Activated naive CD4-positive, alpha-beta T cell treated with anti-CD3 and anti-CD28 coated beads, Interleukin-2, amount 50 U/mL, for 72 hours (primary cell): ENCODE data around the gene THSD4. TPM values are rescaled to one million over a fixed set of nuclear protein-coding genes. Genes with fewer than 3 reads are reported as not detected.

Experiments used
- ATAC-seq, 2 donors: fragments of 150-1000 bp; cut with Tn5 transposase; 2 replicates each; pipeline ENCODE4 v1.10.0; 2021; ENCODE audit warnings: mild to moderate bottlenecking in 2 of 2, moderate library complexity in 2 of 2
- DNase-seq, 2 donors: peaks; one replicate each; pipeline ENCODE4 v3.0.0; 2021 to 2022; ENCODE audit warnings: low spot score in 2 of 2
- H3K27ac Mint-ChIP-seq, 2 donors: one replicate each; pipeline ENCODE4 v1.8.0; 2022; ENCODE audit warnings: mild to moderate bottlenecking in 2 of 2, mixed read lengths in 2 of 2
- H3K36me3 Mint-ChIP-seq, 2 donors: one replicate each; pipeline ENCODE4 v1.8.0; 2022; ENCODE audit warnings: mixed read lengths in 2 of 2
- H3K9me3 Mint-ChIP-seq, 2 donors: one replicate each; pipeline ENCODE4 v1.8.0; 2022; ENCODE audit warnings: mixed read lengths in 2 of 2
- total RNA-seq, 2 donors: library from RNA; stranded (reverse); gene quantifications; one replicate each; pipeline ENCODE4 v1.2.3, GENCODE V29; 2022

THSD4 gene
- total RNA-seq, 2 donors from 2014 or later: not detected

DNA sequence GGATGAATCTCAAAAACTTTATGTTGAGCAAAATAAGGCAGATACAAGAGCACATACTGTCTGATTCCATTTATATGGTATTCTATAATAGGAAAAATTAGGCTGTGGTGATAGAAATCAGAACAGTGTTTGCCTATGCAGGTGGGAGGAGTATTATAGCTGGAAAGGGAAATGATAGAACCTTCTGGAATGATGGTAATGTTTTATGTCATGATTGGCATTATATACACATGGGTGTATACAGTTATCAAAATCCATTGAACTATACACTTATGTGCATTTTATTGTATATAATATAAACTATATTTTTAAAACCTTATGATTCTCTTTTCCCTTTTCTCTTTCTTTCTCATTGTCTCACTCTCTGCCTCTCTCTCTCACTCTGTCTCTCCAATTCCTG, 156.1 kb downstream of the THSD4 start:
- H3K9me3 Mint-ChIP-seq: peaks cover 15% of the 10 kb centered on the region in 2 donors
- ATAC-seq (no peak), DNase-seq (no peak)
- H3K27ac Mint-ChIP-seq: no peak overlapping the region
- H3K36me3 Mint-ChIP-seq: peaks cover 3 to 7% of the 10 kb centered on the region in 2 donors

DNA sequence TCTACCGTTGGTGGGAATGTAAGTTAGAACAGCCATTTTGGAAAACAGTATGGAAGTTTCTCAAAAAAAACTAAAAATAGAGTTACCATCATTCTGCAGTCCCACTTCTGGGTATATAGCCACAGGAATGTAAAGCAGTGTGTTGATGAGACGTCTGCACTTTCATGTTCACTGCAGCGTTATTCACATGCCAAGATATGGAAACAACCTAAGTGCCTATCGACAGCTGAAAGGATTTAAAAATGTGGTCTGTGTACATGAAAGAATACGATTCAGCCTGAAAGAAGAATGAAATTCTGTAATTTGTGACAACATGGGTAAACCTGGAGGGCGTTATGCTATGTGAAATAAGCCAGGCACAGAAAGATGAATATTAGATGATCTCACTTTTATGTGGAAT, 157.7 kb downstream of the THSD4 start:
- no peak for DNase-seq
- Mint-ChIP-seq H3K36me3 (peaks cover 0 to 5% of the 10 kb centered on the region in 2 donors), H3K9me3 (peaks cover 14% of the 10 kb centered on the region in 2 donors), H3K27ac (no peak overlapping the region)
- ATAC-seq: no peak

DNA sequence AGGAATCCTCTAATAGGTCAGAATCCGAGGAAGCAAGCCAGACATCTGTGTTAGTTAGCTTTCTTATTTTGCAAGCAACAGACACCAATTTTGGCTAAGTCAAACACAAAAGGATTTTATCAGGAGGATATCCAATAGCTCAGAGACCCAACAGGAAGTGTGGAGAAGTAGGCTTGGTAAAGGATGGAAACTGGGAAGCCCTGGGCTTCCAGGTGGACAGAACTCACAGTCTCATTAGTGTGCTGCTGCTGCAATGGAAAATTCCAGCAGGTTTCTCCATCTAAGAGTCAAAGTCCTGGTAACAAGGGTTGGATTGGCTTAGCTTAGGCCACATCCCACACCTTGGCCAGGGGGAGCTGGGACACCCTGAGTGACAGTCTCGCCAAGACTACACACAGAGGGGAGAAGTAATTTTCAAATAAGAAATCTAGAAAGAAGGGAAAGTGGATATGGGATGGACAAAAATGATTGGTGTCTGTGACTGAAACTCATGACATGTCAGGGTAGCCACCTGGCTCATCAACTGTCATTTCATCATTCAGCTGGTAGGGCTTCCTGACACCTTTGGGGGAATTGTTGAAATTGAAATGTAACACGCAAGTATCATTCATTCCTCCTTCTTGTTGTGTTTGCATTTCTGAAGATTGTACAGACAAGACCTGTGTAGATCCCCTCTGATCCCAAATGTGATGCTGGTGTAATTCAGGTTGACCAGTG, 158.6 kb downstream of the THSD4 start:
- ATAC-seq: no peak
- peaks cover 9% of the 10 kb centered on the region in 2 donors for H3K9me3 Mint-ChIP-seq
- no peak for DNase-seq
- H3K27ac Mint-ChIP-seq: no peak overlapping the region
- H3K36me3 Mint-ChIP-seq: no peaks in the 10 kb centered on the region

DNA sequence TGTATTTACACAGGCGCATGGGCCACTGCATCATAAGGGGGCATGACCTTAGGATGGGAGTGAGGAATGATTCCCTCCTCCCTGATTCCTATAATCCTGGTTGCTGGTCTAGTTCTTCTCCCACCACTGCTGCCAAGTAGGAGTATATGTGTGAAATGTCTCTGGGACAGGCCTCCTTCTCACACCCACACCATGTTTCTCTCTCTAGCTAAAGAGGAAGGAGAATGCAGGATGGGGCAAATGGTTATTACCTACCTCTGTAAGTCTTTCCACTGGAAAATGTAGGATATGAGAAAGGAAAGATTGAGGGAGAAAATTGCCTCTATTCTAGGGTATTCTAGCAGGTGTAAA, 159.2 kb downstream of the THSD4 start:
- DNase-seq: no peak
- Mint-ChIP-seq H3K27ac (no peak overlapping the region), H3K36me3 (no peaks in the 10 kb centered on the region)

DNA sequence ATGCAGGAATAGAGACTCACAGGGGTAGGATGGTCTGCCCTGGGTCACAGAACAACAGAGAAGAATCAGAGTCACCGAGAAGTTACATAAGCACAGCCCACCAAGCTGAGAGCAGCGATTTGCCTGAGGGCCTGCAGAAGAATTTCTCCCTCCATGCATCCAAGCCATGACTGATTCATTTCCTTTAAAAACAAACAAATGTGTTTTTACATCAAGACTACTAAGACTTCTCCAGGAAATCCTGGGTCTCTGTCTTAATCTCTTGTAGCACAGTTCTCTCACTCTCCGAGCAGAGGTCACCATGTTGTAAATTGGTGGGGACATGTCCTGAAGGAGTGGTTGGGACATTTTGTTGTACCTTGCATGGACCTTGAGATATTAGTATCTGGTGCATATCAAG, 159.8 kb downstream of the THSD4 start:
- no peak for ATAC-seq
- Mint-ChIP-seq H3K36me3 (no peaks in the 10 kb centered on the region), H3K27ac (no peak overlapping the region), H3K9me3 (peaks cover 4% of the 10 kb centered on the region in 2 donors)
- no peak for DNase-seq

More for the DNA sequence above, 159.2 kb downstream of the THSD4 start:
- peaks cover 9% of the 10 kb centered on the region in 2 donors for H3K9me3 Mint-ChIP-seq
- ATAC-seq: no peak

DNA sequence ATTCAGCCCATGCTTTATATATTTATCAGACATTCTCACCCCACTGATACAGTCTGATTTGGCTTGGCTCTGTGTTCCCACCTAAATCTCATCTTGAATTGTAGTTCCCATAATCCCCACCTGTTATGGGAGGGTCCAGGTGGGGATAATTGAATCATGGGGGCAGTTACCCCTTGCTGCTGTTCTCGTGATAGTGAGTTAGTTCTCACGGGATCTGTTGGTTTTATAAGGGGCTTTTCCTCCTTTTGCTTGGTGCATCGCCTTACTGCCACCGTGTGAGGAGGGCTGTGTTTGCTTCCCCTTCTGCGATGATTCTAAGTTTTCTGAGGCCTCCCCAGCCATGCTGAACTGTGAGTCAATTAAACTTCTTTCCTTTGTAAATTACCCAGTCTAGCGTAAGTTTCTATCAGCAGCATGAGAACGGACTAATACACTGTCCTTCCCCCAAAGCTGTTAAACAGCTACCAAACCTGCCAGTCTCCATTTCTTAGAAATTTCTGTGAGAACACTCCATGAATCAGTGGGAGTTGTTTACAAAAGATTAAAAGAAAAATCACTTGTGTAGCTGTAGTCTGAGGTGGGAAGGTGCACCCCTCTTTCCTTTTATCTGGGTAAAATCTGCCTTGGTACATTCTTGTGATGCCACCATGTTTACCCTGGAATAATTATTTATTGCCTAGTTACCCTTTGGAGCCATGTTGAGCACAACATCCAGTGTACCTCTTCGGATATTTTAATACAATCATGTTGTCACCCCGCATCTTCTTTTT, 160.5 kb downstream of the THSD4 start:
- H3K36me3 Mint-ChIP-seq: no peaks in the 10 kb centered on the region
- H3K27ac Mint-ChIP-seq: no peak overlapping the region
- peaks cover 0 to 4% of the 10 kb centered on the region in 2 donors for H3K9me3 Mint-ChIP-seq

DNA sequence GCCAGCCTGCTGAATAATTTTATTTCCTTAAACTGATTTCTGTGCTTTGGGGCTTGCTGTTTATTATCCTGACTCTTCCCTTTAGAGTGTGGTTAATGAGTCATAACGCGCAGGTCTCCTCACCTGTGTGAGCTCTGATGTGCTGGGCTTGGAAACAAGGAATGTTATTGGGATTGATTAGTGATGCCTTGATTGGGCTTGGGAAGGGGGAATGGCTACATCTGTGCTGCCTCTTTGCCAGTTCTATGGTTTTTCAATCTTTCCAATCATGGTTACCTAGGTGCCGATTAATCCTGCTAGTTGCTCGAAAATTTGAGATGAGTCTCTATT, 161.0 kb downstream of the THSD4 start:
- H3K9me3 Mint-ChIP-seq: peaks cover 0 to 4% of the 10 kb centered on the region in 2 donors
- DNase-seq (no peak), ATAC-seq (no peak)
- no peak overlapping the region for H3K27ac Mint-ChIP-seq
- no peaks in the 10 kb centered on the region for H3K36me3 Mint-ChIP-seq

More for the DNA sequence above, 160.5 kb downstream of the THSD4 start:
- DNase-seq (no peak), ATAC-seq (no peak)

DNA sequence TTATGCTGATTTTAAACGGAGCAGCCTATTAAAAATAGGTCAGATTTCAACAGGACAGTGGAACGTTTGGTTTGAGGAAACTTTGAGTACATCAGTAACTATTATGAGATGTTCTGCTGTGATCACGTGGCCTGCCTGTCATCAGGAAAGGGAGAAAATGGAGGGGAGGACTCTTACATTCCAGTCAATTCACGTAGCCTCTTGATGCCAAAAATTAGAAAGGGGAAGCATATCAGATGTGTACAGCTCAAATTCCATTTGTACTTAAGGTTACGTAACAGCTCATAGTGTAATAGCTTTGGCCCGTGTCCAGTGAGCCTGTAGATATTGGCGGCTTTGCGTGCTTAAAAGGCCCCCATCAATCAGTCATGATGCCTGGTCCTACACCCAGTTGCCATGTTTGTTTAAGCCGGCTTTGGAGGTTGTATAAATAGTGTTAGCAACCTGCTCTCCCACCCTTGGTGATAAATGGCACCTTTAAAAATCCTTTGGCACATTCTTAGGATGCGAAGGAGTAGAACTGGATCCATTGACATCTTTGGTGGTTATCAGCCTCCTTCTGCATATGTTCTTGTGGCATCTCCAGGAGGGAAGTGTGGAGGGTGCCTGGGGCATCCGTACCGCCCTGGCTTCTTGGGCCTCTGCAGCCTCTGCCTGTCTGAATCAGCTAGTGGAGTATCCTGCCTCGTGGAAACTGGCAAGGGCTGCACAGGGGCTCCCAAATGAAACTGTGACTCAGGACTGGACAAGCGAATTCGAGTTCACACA, 163.9 kb downstream of the THSD4 start:
- no peak for ATAC-seq
- DNase-seq: no peak

DNA sequence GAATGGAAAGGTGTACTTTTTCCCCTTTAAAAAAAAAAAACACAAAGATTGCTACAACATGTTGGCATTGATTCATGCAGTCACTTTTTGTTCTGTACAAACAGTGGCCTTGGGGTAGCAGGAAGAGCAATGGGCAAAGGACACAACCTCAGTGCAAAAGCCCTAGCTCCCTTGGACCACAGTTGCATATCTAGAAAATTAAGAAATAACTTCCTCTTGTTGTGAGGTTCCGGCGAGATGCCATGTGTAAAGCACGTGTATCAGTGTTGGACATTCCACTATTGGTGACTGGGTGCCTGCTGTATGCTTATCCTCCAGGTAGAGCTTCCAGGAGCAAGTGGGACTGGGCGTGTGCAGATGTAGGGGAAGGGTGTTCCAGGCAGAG, 164.5 kb downstream of the THSD4 start:
- DNase-seq (no peak), ATAC-seq (no peak)
- Mint-ChIP-seq H3K36me3 (no peaks in the 10 kb centered on the region), H3K9me3 (no peaks in the 10 kb centered on the region), H3K27ac (no peak overlapping the region)

More for the DNA sequence above, 163.9 kb downstream of the THSD4 start:
- Mint-ChIP-seq H3K36me3 (no peaks in the 10 kb centered on the region), H3K9me3 (no peaks in the 10 kb centered on the region), H3K27ac (no peak overlapping the region)

DNA sequence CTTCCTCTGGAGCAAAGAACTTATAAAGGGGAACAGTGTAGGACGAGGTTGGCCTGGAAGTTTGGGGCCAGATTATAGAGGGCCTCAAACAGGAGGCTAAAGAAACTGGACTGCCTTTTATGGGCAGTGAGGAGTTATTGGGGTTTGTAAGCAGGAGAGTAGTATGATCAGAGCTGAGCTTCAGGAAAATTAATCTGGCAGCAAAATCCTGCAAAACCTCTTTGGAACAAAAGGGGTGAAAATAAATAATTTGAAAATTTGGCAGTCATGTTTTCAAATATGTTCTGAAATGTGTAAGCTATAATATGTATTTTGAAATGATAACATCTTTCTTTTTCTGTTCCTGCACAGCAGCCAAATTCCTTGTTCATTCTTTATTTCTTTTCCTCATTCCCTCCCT, 164.9 kb downstream of the THSD4 start:
- Mint-ChIP-seq H3K27ac (no peak overlapping the region), H3K36me3 (no peaks in the 10 kb centered on the region), H3K9me3 (no peaks in the 10 kb centered on the region)
- DNase-seq (no peak), ATAC-seq (no peak)

DNA sequence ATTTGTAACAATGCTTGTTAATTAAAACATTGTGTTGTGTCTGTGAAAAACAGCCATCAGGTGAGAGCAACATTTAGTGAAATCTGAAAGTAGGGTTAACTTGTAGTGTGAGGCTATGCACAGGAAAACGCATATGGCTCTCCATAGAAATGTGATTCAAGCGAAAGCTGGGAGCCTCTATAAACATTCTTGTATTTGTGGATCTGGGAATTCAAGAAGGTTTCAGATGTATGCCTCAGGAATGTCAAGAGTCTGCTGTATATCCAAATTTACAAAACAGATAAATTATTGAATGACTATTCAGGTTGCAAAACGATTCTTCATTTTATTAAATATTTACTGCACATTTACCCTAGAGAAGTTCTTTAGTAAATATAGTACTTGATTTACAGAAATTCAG, 166.0 kb downstream of the THSD4 start:
- no peak for DNase-seq
- no peaks in the 10 kb centered on the region for H3K36me3 Mint-ChIP-seq
- ATAC-seq: no peak
- no peaks in the 10 kb centered on the region for H3K9me3 Mint-ChIP-seq
- H3K27ac Mint-ChIP-seq: no peak overlapping the region

DNA sequence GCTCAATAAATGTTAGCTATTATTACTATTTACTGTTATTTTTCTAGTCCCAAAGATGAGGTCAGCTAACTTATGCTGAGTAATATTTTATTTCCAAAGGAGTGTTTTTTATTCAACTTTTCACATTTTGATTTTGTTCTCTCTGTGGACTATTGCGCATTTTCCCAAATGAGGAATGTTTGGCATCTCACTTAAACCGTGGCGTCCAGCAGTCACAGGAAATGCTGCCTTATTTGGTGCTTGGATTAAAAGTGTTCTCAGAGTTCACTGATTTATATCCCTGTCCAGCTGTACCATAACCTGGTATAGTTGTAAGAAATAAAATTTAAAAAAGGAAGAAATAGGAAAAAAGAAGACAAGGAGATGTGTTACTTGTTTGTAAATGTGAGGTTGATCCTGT, 166.8 kb downstream of the THSD4 start:
- DNase-seq (no peak), ATAC-seq (no peak)
- H3K9me3 Mint-ChIP-seq: no peaks in the 10 kb centered on the region
- H3K27ac Mint-ChIP-seq: no peak overlapping the region
- no peaks in the 10 kb centered on the region for H3K36me3 Mint-ChIP-seq

DNA sequence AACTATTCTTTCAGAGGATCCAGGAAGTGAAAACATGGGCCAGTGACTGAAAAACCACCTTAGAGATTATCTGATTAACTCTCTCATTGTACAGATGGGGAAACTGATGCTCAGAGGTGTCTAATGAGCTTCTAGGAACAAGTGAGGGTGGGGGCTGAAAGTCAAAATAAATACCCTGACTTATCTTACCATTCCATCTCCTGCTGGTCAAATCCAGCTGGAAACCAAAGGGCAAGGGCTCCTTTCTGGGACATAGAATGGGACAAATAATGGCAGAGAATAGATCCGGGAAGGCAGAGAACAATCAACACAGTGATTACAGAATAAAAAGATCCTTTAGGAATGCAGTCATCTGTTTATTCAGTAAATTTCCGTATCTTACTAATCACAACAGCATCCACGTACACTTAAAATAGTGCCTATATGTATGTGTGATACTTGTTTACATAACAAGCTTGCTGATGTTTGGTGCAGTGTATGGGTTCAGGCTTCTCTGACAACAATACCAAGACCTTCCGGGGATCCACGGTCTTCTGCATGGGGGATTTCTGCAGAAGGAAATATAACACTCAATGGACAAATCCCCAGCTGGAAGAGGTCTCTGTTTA, 173.2 kb downstream of the THSD4 start:
- Mint-ChIP-seq H3K9me3 (peaks cover 0 to 4% of the 10 kb centered on the region in 2 donors), H3K27ac (no peak overlapping the region), H3K36me3 (peaks cover 0 to 5% of the 10 kb centered on the region in 2 donors)
- ATAC-seq: no peak
- DNase-seq: no peak

DNA sequence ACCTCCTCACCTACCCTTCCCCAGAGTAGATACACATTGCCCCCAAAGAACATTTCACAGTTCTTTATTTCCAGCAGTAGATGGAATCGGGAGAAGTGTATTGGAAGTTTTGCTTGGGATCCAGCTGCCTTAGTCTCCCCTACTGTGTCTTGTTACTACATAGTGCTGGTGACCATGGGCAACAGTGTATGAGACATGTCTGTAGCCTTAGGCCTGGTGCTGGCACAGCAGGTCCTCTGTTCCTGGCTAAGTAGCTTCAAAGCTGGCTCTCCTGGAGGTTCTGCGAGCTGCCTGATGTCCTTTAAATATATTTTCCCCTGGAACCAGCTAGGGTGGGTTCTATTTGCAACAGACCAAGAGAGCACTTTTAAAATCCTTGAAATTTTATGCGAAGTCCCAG, 174.7 kb downstream of the THSD4 start:
- ATAC-seq: no peak
- Mint-ChIP-seq H3K9me3 (peaks cover 0 to 7% of the 10 kb centered on the region in 2 donors), H3K36me3 (peaks cover 5 to 9% of the 10 kb centered on the region in 2 donors), H3K27ac (no peak overlapping the region)
- no peak for DNase-seq

DNA sequence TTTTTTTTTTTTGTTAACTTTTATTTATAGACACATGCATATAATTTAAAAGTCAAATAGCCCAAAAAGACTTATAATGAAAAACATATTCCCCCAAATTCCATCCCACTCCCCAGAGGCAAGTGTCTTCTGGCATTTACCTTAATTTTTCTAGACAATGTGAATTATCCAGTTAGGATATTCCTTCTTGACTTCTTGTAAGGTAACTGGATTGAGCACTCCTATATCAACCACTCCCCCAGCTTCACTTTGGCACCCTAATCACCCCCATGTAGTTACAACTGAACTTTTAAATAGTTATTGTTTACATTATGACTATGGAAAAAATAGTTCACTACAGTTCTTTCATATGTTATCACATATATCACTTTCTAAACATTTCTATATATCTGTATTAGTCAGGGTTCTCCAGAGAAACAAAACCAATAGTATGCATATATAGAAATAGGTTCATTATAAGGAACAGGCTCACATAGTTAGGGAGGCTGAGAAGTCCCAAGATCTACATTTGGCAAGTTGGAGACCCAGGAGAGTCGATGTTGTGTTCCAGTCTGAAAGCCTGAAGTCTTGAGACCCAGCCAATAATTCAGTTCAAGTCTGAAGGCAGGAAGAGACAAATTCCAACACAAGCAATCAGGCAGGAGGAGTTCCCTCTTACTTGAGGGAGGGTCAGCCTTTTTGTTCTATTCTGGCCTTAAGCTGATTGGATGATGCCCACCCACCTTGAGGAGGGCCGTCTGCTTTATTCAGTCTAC, 175.8 kb downstream of the THSD4 start:
- DNase-seq: no peak
- H3K27ac Mint-ChIP-seq: no peak overlapping the region

DNA sequence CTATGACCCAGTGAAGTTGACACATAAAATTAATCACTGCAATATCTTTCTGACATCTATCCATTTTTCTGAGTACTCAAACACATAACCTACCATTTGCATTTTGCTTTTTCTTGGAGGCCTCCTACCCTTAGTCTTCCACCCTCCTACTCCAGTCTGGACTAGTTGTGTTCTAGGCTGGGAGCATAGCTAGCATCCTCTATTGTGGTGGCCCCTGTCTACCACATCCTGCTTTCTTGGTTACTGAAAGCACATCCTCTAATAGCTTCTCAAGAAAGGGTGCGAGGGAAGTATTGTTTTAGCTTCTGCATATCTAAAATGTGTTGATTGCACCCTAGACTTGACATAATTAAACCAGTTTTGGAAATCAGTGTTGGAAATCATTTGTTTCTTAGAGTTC, 176.5 kb downstream of the THSD4 start:
- ATAC-seq (peak in 1 of 2 donors; percentile 23), DNase-seq (no peak)
- Mint-ChIP-seq H3K9me3 (peaks cover 0 to 7% of the 10 kb centered on the region in 2 donors), H3K27ac (no peak overlapping the region), H3K36me3 (peaks cover 5 to 9% of the 10 kb centered on the region in 2 donors)

More for the DNA sequence above, 175.8 kb downstream of the THSD4 start:
- Mint-ChIP-seq H3K9me3 (peaks cover 0 to 7% of the 10 kb centered on the region in 2 donors), H3K36me3 (peaks cover 5 to 9% of the 10 kb centered on the region in 2 donors)
- peak in 1 of 2 donors; percentile 39 for ATAC-seq
